Islet of Langerhans (tissue), 1 donor: ENCODE data around the gene BRD1.

Experiments used
- FAIRE-seq: peaks from one replicate; lab custom pipeline; 2011; peaks lifted over from hg19 to GRCh38; lab: Jason Lieb, UNC

The BRD1 gene

DNA sequence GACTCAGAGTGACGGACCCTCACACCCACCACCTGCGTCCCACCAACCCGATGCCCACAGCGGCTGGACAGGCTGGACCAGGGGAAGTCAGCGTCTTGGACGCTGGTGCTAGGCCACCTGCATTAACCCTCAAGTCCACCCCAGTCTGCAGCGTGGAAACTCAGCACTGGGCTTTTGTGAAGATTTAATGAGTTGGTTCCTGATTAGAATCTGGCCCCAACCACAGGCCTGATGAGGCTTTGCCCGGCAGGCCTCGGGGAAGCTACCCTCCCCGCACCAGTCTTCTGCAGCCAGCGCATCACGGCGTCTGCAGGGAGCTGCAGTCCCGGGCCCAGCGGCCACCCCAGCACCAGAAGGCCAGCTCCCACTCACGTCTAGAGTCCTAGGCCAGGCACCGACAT lies 101.0 kb downstream of the BRD1 start:
- FAIRE-seq, result no peak

DNA sequence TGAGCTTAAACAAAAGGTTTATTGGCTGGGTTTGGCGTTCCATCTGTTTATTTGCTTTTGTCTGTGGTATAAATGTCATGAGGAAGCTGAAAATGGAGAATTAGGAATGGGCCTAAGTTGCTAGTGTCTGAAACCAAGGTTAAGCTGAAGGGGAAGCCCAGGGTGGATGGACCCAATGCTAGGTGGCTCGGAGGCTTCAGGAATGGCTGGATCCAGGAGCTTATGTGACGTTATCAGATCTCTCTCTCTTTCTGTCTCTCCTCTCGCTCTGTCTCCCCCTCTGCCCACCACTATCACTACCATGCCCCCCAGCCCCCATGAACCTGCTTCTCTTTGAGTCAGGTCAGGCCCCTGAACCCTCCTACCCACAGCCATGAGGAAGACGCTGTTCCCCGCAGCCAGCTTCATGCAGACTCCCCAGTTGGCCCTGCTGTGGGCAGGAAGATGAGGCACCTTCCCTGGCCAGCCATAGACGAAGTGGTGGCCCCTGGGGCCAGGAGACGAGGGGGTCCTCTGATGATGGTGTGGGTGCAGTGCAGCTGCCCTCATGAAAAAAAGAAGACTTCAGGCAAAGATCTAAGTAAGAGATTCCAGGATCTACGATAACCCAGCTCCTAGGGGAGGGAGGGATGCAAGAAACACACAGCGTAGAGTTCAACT lies 101.5 kb downstream of the BRD1 start:
- no peak for FAIRE-seq

DNA sequence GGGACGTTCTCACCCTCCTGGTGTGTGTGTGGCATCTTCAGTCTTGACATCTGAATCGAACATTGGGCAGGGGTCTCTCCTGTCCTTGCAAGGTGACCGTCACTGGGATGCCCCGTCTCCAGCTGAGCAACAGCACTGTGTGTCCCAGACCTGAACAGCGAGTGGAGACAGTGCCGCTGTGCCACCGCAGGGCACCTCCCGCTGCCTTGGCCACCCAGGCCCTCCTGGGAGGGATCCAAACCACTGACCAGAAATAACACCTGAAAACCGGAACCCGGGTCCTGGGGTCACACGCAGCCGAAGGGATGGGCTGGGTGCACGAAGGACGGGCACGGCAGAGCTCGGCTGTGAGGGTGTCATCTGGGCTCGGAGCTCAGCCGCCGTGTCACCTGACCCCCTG lies 102.2 kb downstream of the BRD1 start:
- no peak for FAIRE-seq

GRCh38 chr22:49724893-49725489 lies 102.7 kb downstream of the BRD1 start:
- no peak for FAIRE-seq

GRCh38 chr22:49724030-49724892 lies 103.4 kb downstream of the BRD1 start:
- FAIRE-seq, result no peak

DNA sequence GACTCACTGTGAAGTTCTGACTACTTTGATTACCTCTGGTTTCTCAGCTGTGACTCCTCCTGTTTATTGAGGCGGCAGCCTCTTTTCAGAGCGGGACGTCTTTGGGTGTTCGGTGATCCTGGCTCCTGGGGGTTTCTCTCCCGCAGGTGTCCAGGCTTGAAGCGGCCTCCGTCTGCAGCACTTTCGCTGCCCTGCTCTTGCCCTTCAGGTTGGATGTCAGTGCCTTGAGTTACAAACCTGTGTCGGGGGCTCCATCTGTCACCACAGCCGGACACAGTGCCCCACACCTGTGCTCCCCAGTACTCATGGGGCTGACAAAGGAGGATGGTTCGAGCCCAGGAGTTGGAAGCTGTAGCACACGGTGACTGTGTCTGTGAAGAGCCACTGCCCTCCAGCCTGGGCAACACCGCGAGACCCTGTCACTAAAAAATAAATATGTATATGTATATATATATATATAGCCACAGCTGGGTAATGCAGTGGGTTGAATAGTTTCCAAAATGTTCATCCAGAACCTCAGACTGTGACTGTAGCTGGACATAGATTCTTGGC lies 104.1 kb downstream of the BRD1 start:
- no peak for FAIRE-seq
